SU-DHL-6 (cell line): ENCODE measurements around the gene CXCL11.

ENCODE experiments used
- EZH2phosphoT487 ChIP-seq: fragments of 200-600 bp; sonication (generic), shearing (Covaris generic); conservative IDR thresholded peaks from 2 replicates; pipeline ENCODE4 v1.6.1; 2018; ENCODE audit warnings: mild to moderate bottlenecking, antibody characterized with exemption, low read length, moderate library complexity, mixed read lengths
- TF ChIP-seq, protein P1 (sequence below): fragments of 200-600 bp; sonication (generic); IDR thresholded peaks from one replicate; pipeline ENCODE4 v1.5.1; 2017; ENCODE audit warnings: antibody characterized with exemption, mild to moderate bottlenecking, low read length, moderate library complexity; ENCODE audit not compliant: insufficient read depth, poor library complexity, severe bottlenecking

DNA sequence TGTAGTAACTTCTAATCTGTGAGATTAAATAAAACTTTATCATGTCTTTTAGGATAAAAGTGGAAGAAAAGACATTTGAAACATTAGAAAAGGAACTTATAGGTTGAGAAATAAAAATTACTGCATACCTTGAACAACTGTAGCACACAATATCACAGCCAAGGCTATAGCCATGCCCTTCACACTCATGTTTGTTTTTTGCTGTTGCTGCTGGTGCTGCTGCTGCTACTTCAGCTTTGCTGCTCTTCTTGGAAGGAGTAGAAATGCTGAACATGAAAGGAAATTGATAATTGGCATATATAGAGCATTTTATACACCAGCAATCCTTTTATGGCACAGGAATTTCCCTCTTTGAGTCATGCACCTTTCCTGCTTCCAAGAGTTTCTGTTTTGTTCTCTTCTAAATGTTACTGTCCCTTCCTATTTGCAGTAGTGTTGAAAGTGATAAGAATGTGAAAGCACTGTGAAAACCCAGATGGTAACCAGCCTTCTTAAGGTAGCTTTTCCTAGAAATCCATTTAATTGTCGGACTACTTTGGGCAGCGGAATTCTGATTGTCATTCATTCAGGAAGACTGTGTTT is at the start of gene CXCL11:
- TF ChIP-seq EZH2phosphoT487, result no peak
- TF ChIP-seq, protein P1, sequence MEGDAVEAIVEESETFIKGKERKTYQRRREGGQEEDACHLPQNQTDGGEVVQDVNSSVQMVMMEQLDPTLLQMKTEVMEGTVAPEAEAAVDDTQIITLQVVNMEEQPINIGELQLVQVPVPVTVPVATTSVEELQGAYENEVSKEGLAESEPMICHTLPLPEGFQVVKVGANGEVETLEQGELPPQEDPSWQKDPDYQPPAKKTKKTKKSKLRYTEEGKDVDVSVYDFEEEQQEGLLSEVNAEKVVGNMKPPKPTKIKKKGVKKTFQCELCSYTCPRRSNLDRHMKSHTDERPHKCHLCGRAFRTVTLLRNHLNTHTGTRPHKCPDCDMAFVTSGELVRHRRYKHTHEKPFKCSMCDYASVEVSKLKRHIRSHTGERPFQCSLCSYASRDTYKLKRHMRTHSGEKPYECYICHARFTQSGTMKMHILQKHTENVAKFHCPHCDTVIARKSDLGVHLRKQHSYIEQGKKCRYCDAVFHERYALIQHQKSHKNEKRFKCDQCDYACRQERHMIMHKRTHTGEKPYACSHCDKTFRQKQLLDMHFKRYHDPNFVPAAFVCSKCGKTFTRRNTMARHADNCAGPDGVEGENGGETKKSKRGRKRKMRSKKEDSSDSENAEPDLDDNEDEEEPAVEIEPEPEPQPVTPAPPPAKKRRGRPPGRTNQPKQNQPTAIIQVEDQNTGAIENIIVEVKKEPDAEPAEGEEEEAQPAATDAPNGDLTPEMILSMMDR, result no peak
